ENCODE results near the gene OR5D13.

The OR5D13 gene

GRCh38 chr11:55773138-55773537, at the start of gene OR5D13:
Gene OR5D13, plus strand, starts transcription at chr11:55773438. Its CDS starts 0 bp downstream, at chr11:55773438.
- no peak for DNase-seq

- no peak for DNase-seq
These were observed 46.4 kb upstream of the OR5D13 start for GRCh38 chr11:55726715-55727324.

- DNase-seq, result no peak
These were observed 40.3 kb upstream of the OR5D13 start for GRCh38 chr11:55732936-55733335.

- DNase-seq, result no peak
These were observed 18.4 kb downstream of the OR5D13 start for GRCh38 chr11:55791606-55792005.

GRCh38 chr11:55793321-55793720, 20.1 kb downstream of the OR5D13 start:
- DNase-seq, result no peak

- DNase-seq, result no peak
These were observed 22.0 kb downstream of the OR5D13 start, which contains the start of gene OR5D14 for GRCh38 chr11:55795256-55795655. Gene OR5D14, plus strand, starts transcription at chr11:55795556. Its CDS starts 0 bp downstream, at chr11:55795556.

GRCh38 chr11:55806248-55806647, 33.0 kb downstream of the OR5D13 start:
- no peak for DNase-seq

GRCh38 chr11:55811067-55811466, 37.8 kb downstream of the OR5D13 start, which contains the start of gene OR5L1:
Gene OR5L1, plus strand, starts transcription at chr11:55811367. Its CDS starts 100 bp downstream, at chr11:55811467.
- no peak for DNase-seq

- DNase-seq, result no peak
These were observed 46.1 kb downstream of the OR5D13 start, which contains the start of gene OR5D18 for GRCh38 chr11:55819330-55819729. Gene OR5D18, plus strand, starts transcription at chr11:55819630. Its CDS starts 0 bp downstream, at chr11:55819630.

Data from NCI-H2081 (cell line).